22Rv1 (cell line): ENCODE measurements around the gene MAST4.

Experiments
- CTCF ChIP-seq: fragments of 450-650 bp; IDR thresholded peaks from 2 replicates; pipeline ENCODE4 v1.5.1; 2017; ENCODE audit warnings: mild to moderate bottlenecking
- ZFX ChIP-seq: fragments of 450-650 bp; IDR thresholded peaks from 2 replicates; pipeline ENCODE4 v1.6.1; 2017; ENCODE audit warnings: antibody characterized with exemption, borderline replicate concordance

GRCh38 chr5:66908230-66908629, 312.0 kb downstream of the MAST4 start:
- TF ChIP-seq CTCF (no peak), ZFX (no peak)
